ENCODE results near the gene WDR20. TPM values are rescaled to one million over a fixed set of nuclear protein-coding genes. Genes with fewer than 3 reads are reported as not detected.

WDR20 gene
- total RNA-seq, 3 donors from 2014 or later (not counting 1 experiment from before 2014, with no cell fraction given): 55.5 to 66.7 (median 62.2) TPM

GRCh38 chr14:102209224-102209966 lies 69.7 kb downstream of the WDR20 start:
- H3K4me3 ChIP-seq (ENCODE audit: low read length): no peak overlapping the region
- no peak overlapping the region for H3K27ac ChIP-seq (ENCODE audit: low read length)
- H3K4me1 ChIP-seq (ENCODE audit: control insufficient read depth, insufficient read depth, low read length): no peaks in the 10 kb centered on the region
- no peaks in the 10 kb centered on the region for H3K27me3 Mint-ChIP-seq (ENCODE audit: low read depth in 2 of 2)
- H3K27ac Mint-ChIP-seq: peak overlapping the region in 1 of 2 donors; percentile 47
- H3K9me3 ChIP-seq (ENCODE audit: control insufficient read depth, insufficient read depth, low read length): no peaks in the 10 kb centered on the region
- peaks cover 30% of the 10 kb centered on the region for H3K36me3 ChIP-seq (ENCODE audit: control insufficient read depth, insufficient read depth, low read length)
- H3K4me1 Mint-ChIP-seq: peaks cover 15 to 24% of the 10 kb centered on the region in 2 donors
- DNase-seq: no peak
- no peaks in the 10 kb centered on the region for H3K9me3 Mint-ChIP-seq
- no peak overlapping the region for H3K4me3 Mint-ChIP-seq
- intact Hi-C loops (cut with micrococcal nuclease): no loop called here
- H3K27me3 ChIP-seq (ENCODE audit: control insufficient read depth, insufficient read depth, low read length): no peaks in the 10 kb centered on the region
- TF ChIP-seq CTCF (IDR thresholded peaks at IDR 0.05): no peak
- no peak for ATAC-seq
- 95% methylated on average over 19 of the region's 19 CpGs for WGBS (ENCODE audit: insufficient coverage)
- peaks cover 12% of the 10 kb centered on the region for H3K36me3 Mint-ChIP-seq

DNA sequence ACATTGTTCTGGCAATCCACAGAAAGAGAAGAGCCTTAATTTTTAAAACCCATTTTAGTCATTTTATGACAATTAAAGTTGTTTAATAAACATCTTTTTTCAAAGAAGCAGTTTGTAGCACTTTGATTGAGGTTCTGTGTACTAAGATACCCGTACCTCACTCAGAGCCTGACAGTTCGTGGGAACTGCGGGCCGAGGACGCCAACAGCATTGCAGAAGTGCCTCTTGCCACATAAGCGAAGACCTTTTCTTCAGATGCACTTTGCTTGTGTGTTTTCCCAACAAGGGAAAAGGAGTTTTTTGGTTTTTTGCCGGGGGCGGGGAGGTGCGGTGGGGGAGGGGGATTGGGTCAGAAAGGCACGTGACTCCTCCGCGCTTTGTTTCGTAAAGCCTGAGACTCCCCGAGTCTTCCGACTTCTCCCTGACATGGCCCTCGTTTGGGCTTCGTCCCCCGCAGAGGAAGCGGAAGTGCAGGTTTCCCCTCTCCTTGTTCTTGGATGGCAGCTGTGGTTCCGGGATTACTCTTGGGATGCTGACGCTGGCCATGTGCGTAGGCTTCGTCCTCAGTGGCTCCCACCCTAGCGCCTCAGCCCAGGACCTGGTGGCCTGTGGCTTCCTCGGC lies 70.8 kb downstream of the WDR20 start:
- Histone ChIP-seq H3K27ac (ENCODE audit: low read length) (no peak overlapping the region), H3K4me3 (ENCODE audit: low read length) (no peak overlapping the region), H3K36me3 (ENCODE audit: control insufficient read depth, insufficient read depth, low read length) (peaks cover 30% of the 10 kb centered on the region), H3K9me3 (ENCODE audit: control insufficient read depth, insufficient read depth, low read length) (no peaks in the 10 kb centered on the region), H3K4me1 (ENCODE audit: control insufficient read depth, insufficient read depth, low read length) (no peaks in the 10 kb centered on the region), H3K27me3 (ENCODE audit: control insufficient read depth, insufficient read depth, low read length) (no peaks in the 10 kb centered on the region)
- peaks cover 12% of the 10 kb centered on the region for H3K36me3 Mint-ChIP-seq
- no peak overlapping the region for H3K4me3 Mint-ChIP-seq
- H3K27ac Mint-ChIP-seq: no peak overlapping the region
- H3K27me3 Mint-ChIP-seq (ENCODE audit: low read depth in 2 of 2): no peaks in the 10 kb centered on the region
- H3K9me3 Mint-ChIP-seq: no peaks in the 10 kb centered on the region
- intact Hi-C loops (cut with micrococcal nuclease): no loop called here
- TF ChIP-seq CTCF (IDR thresholded peaks at IDR 0.05): no peak
- DNase-seq: no peak
- ATAC-seq: no peak
- peaks cover 7 to 17% of the 10 kb centered on the region in 2 donors for H3K4me1 Mint-ChIP-seq
- WGBS (ENCODE audit: insufficient coverage): 97% methylated on average over 25 of the region's 25 CpGs

DNA sequence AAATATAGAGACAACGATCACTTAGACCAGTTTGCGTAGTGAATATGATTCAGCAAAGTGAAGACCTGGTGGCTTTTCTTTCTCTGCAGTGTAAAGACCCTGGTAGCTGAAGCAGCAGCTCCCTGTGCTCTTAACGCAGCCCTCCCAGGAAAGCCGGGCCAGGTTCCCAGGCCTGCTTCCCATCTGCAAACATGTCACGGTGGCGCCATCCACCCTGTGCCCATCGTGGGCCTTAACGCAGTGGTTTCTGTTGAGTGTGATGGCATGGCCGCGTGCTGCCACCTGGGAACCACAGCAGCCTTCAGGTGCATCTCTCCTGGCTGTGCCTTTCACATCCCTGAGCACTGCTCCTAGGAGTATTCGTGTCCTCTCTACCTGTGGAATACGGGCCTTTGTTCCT lies 71.5 kb downstream of the WDR20 start:
- no peaks in the 10 kb centered on the region for H3K9me3 ChIP-seq (ENCODE audit: control insufficient read depth, insufficient read depth, low read length)
- no peak overlapping the region for H3K4me3 ChIP-seq (ENCODE audit: low read length)
- Mint-ChIP-seq H3K27ac (no peak overlapping the region), H3K9me3 (no peaks in the 10 kb centered on the region), H3K4me3 (no peak overlapping the region), H3K27me3 (ENCODE audit: low read depth in 2 of 2) (no peaks in the 10 kb centered on the region), H3K4me1 (peaks cover 5 to 15% of the 10 kb centered on the region in 2 donors), H3K36me3 (peaks cover 12% of the 10 kb centered on the region)
- no peak for TF ChIP-seq CTCF (IDR thresholded peaks at IDR 0.05)
- H3K27me3 ChIP-seq (ENCODE audit: control insufficient read depth, insufficient read depth, low read length): no peaks in the 10 kb centered on the region
- DNase-seq (no peak), ATAC-seq (no peak)
- intact Hi-C loops (cut with micrococcal nuclease): no loop called here
- H3K36me3 ChIP-seq (ENCODE audit: control insufficient read depth, insufficient read depth, low read length): peaks cover 33% of the 10 kb centered on the region
- H3K4me1 ChIP-seq (ENCODE audit: control insufficient read depth, insufficient read depth, low read length): no peaks in the 10 kb centered on the region
- WGBS (ENCODE audit: insufficient coverage): 96% methylated on average over 12 of the region's 12 CpGs
- H3K27ac ChIP-seq (ENCODE audit: low read length): no peak overlapping the region

Data from natural killer cell (primary cell).